ENCODE data around the gene FOXN3.

GRCh38 chr14:89350152-89350551 is 66.9 kb downstream of the FOXN3 start:
- TF ChIP-seq CTCF (conservative IDR thresholded peaks at IDR 0.05 in 1 of 2, IDR thresholded peaks at IDR 0.05 in 1 of 2; ENCODE audit: low read depth in 1 of 2, low read length in 2 of 2) (no peak), EZH2 (IDR thresholded peaks at IDR 0.05; ENCODE audit: low read length, missing control alignments) (no peak)
